ENCODE results near the gene FSTL4. TPM values are rescaled to one million over a fixed set of nuclear protein-coding genes. Genes with fewer than 3 reads are reported as not detected.

FSTL4 gene
- total and polyA plus RNA-seq, 2 donors (not counting 1 experiment from before 2014, with no cell fraction given) = 0.31 to 6.7 TPM

GRCh38 chr5:133250527-133250926, 361.8 kb downstream of the FSTL4 start:
- WGBS (ENCODE audit: insufficient coverage) = 60% methylated on average over 5 of the region's 10 CpGs
- intact Hi-C loops (cut with micrococcal nuclease) = no loop called here
- ChIA-PET CTCF (no interaction called here), POLR2A (no interaction called here)
- no peaks in the 10 kb centered on the region for H3K79me2 ChIP-seq (ENCODE audit: control insufficient read depth, insufficient read depth, low read length)
- H3K27ac ChIP-seq (ENCODE audit: low read length in 2 of 2) = no peak overlapping the region
- H2AFZ ChIP-seq (ENCODE audit: insufficient read depth, low read depth, low read length, poor library complexity, severe bottlenecking) = no peak overlapping the region
- TF ChIP-seq CTCF (IDR thresholded peaks at IDR 0.05) = no peak
- TF ChIP-seq EZH2 (IDR thresholded peaks at IDR 0.05; ENCODE audit: borderline replicate concordance, insufficient read depth, low read depth, low read length, poor library complexity, severe bottlenecking) = no peak
- no peaks in the 10 kb centered on the region for H4K20me1 ChIP-seq (ENCODE audit: control insufficient read depth, insufficient read depth, low read length, poor library complexity, severe bottlenecking)
- DNase-seq (no peak), ATAC-seq (ENCODE audit: low read depth) (no peak)
- no peaks in the 10 kb centered on the region for H3K9me3 Mint-ChIP-seq (ENCODE audit: insufficient read depth)
- no peaks in the 10 kb centered on the region for H3K27me3 ChIP-seq (replicated peaks in 1 of 4; ENCODE audit: control extremely low read depth in 1 of 4, control insufficient read depth in 3 of 4, insufficient read depth in 4 of 4, low read length in 3 of 4)
- no peaks in the 10 kb centered on the region for H3K36me3 ChIP-seq (replicated peaks in 1 of 2; ENCODE audit: control extremely low read depth in 1 of 2, control insufficient read depth in 1 of 2, extremely low read depth in 1 of 2, insufficient read depth in 2 of 2, low read length in 1 of 2)
- H3K4me3 ChIP-seq (ENCODE audit: control extremely low read depth in 1 of 5, extremely low read depth in 1 of 5, insufficient read depth in 1 of 5, low read depth in 2 of 5, low read length in 4 of 5) = no peak overlapping the region
- no peak overlapping the region for H3K4me3 Mint-ChIP-seq
- H3K4me2 ChIP-seq (replicated peaks; ENCODE audit: low read depth, low read length, poor library complexity, severe bottlenecking) = no peak overlapping the region
- H3K4me1 ChIP-seq (ENCODE audit: control insufficient read depth in 2 of 2, insufficient read depth in 2 of 2, low read length in 2 of 2) = no peaks in the 10 kb centered on the region
- H3K27ac Mint-ChIP-seq = no peak overlapping the region
- peaks cover under 1% of the 10 kb centered on the region for H3K4me1 Mint-ChIP-seq
- H3K27me3 Mint-ChIP-seq = peaks cover 6% of the 10 kb centered on the region
- no peaks in the 10 kb centered on the region for H3K9me3 ChIP-seq (ENCODE audit: control extremely low read depth in 1 of 3, control insufficient read depth in 2 of 3, insufficient read depth in 1 of 3, low read length in 2 of 3)
- H3K9ac ChIP-seq (ENCODE audit: low read length) = no peak overlapping the region

GRCh38 chr5:133249593-133249992, 362.7 kb downstream of the FSTL4 start:
- Histone ChIP-seq H3K9ac (ENCODE audit: low read length) (no peak overlapping the region), H3K36me3 (replicated peaks in 1 of 2; ENCODE audit: control extremely low read depth in 1 of 2, control insufficient read depth in 1 of 2, extremely low read depth in 1 of 2, insufficient read depth in 2 of 2, low read length in 1 of 2) (no peaks in the 10 kb centered on the region), H3K9me3 (ENCODE audit: control extremely low read depth in 1 of 3, control insufficient read depth in 2 of 3, insufficient read depth in 1 of 3, low read length in 2 of 3) (no peaks in the 10 kb centered on the region), H3K79me2 (ENCODE audit: control insufficient read depth, insufficient read depth, low read length) (no peaks in the 10 kb centered on the region), H3K27ac (ENCODE audit: low read length in 2 of 2) (no peak overlapping the region), H4K20me1 (ENCODE audit: control insufficient read depth, insufficient read depth, low read length, poor library complexity, severe bottlenecking) (no peaks in the 10 kb centered on the region), H3K4me2 (replicated peaks; ENCODE audit: low read depth, low read length, poor library complexity, severe bottlenecking) (no peak overlapping the region), H3K4me3 (ENCODE audit: control extremely low read depth in 1 of 5, extremely low read depth in 1 of 5, insufficient read depth in 1 of 5, low read depth in 2 of 5, low read length in 4 of 5) (no peak overlapping the region), H3K27me3 (replicated peaks in 1 of 4; ENCODE audit: control extremely low read depth in 1 of 4, control insufficient read depth in 3 of 4, insufficient read depth in 4 of 4, low read length in 3 of 4) (no peaks in the 10 kb centered on the region), H2AFZ (ENCODE audit: insufficient read depth, low read depth, low read length, poor library complexity, severe bottlenecking) (no peak overlapping the region), H3K4me1 (ENCODE audit: control insufficient read depth in 2 of 2, insufficient read depth in 2 of 2, low read length in 2 of 2) (no peaks in the 10 kb centered on the region)
- Mint-ChIP-seq H3K27ac (no peak overlapping the region), H3K4me1 (peaks cover 2% of the 10 kb centered on the region), H3K27me3 (peaks cover 6% of the 10 kb centered on the region), H3K9me3 (ENCODE audit: insufficient read depth) (no peaks in the 10 kb centered on the region), H3K4me3 (no peak overlapping the region)
- intact Hi-C loops (cut with micrococcal nuclease) = no loop called here
- CTCF ChIA-PET = no interaction called here
- TF ChIP-seq CTCF (IDR thresholded peaks at IDR 0.05) = no peak
- TF ChIP-seq EZH2 (IDR thresholded peaks at IDR 0.05; ENCODE audit: borderline replicate concordance, insufficient read depth, low read depth, low read length, poor library complexity, severe bottlenecking) = no peak
- DNase-seq (no peak), ATAC-seq (ENCODE audit: low read depth) (no peak)
- POLR2A ChIA-PET = no interaction called here
- WGBS (ENCODE audit: insufficient coverage) = 94% methylated on average over 6 of the region's 6 CpGs

Data from B cell (primary cell).